HG02642 (cell line): ENCODE data around the gene ARID5A.
"Not testable (repeated sequence)": the region's sequence is repeated elsewhere in the genome, so short reads cannot be mapped to it uniquely, and the experiment has no call there.

Experiments used
- ATAC-seq: cut with Tn5 transposase; IDR thresholded peaks from one replicate; pipeline ENCODE4 v1.9.1; 2021; ENCODE audit warnings: mild to moderate bottlenecking; ENCODE audit not compliant: unreplicated experiment, poor library complexity

The ARID5A gene

DNA sequence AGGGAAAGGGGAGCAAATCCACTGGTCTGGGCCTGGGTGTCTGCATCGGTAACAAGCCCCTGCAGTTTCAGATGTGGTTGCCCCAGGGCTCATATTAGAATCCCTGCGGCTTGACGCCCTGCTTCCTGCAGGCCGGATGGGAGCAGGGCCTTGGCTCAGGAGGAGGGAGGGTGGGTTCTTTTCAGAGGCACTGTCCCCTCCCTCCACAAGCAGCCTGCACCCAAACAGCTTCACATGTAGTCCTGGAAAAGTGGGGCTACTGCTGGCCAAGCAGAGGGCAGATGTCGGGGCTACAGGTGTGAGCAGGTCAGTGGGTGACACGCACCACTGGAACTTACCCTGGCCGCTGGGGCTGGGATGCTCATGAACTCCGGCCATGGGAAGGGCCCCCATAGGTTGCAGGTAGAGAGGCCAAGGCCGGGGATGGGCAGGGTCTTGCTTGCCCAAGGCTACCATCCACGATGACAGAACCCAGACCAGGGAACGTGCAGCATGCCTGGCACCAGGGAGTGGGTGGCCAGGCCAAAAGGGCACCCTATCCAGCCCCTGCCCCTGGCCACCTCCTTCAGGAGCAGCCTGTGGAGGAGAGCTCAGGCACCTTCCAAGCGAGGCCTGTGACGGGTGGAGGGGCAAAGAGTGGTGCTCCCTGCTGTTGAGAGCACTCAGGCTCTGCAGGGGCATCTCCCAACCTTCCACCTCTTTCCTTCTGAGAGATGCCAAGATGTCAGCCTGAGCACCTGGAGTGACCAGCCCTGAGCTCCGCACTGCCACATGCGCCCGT lies 16.8 kb downstream of the ARID5A start:
- ATAC-seq: no peak

- not testable (repeated sequence) for ATAC-seq
Measured at GRCh38 chr2:96553957-96554292, 17.4 kb downstream of the ARID5A start.

GRCh38 chr2:96554293-96555145 lies 18.0 kb downstream of the ARID5A start:
- ATAC-seq: peak; percentile 65

GRCh38 chr2:96555146-96555610 lies 18.6 kb downstream of the ARID5A start:
- ATAC-seq: no peak

DNA sequence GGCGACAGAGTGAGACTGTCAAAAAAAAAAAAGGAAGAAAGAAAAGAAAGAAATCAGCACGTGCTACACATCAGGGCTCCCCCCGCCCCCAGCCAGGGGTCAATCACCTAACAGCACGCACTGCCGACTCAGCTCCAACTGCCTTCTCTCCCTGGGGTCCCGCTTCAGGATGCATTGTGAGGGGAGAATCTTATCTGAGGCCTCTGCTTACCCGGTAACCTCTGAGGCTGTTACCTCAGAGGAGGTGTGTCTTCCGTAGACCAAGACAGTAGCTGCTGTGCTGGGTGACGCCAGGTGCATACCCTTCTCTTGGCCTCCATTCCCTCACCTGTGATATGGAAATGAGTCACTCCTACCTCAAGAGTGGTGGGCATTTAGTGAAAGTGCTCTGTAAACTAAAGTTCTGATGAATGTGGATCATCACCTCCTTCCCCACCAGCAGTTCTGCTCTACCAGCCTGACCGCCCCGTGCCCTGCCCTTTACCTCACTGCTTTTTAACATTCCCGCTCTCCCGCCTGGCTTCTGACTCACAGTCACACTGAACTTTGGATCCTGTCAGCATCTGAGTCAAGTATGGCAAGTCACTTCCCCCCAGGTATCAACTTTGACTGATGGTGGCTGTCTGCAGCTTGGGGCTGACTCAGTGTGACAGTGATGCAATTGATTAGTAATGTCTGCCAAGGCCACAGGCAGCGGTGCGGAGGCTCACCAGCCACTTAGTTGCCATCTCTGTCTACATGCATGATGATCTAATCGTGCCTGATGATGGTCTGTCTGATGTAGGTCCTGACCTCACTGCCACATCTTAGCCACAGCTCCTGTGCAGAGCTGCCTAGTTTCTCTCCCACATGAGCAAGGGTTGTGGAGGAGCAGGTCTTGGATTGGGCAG lies 20.1 kb downstream of the ARID5A start:
- ATAC-seq: no peak

- ATAC-seq: not testable (repeated sequence)
Measured at GRCh38 chr2:96557421-96557820, 20.9 kb downstream of the ARID5A start.

DNA sequence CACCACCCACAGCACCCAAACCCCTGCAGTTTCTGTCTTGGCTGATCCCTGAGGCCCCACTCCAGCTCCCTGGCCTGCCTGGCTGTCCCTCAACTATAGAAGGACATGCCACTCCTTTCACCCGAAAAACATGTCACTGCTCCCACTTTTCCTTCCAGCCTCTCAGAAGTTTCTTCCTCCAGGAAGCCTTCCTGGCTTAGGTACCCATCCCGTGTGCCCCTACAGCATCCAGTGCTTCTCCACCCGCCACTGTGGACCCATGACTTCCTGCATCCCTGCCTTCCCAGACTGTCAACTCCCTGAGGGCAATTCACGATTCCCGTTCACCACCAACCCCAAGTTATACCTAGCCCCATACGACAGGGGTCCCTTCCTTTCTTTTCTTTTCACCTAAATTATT lies 21.5 kb downstream of the ARID5A start:
- no peak for ATAC-seq

- no peak for ATAC-seq
Measured at GRCh38 chr2:96558485-96558884, 21.9 kb downstream of the ARID5A start.

GRCh38 chr2:96564026-96564425 lies 27.5 kb downstream of the ARID5A start:
- ATAC-seq: no peak

GRCh38 chr2:96564563-96564962 lies 28.0 kb downstream of the ARID5A start:
- ATAC-seq: no peak

- ATAC-seq: no peak
Measured at GRCh38 chr2:96565111-96565510, 28.6 kb downstream of the ARID5A start.

DNA sequence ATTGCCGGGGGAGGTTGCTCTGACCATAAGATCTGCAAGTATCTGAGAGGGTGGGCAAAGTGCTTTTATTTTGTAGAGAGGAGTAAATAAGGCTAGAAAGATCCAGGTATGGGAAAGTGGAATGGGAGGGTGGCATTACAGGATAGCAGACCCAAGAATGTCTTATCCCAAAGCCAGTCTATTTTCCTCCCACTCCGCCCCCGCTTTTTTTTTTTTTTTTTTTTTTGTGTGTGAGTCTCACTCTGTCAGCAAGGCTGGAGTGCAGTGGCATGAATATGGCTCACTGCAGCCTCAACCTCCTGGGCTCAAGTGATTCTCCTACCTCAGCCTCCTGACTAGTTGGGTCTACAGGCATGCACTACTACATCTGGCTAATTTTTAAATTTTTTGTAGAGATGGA lies 31.5 kb downstream of the ARID5A start:
- no peak for ATAC-seq

- ATAC-seq: no peak
Measured at GRCh38 chr2:96574364-96574763, 37.8 kb downstream of the ARID5A start.

- no peak for ATAC-seq
Measured at GRCh38 chr2:96575785-96576456, 39.4 kb downstream of the ARID5A start.

- no peak for ATAC-seq
Measured at GRCh38 chr2:96577501-96577900, 40.9 kb downstream of the ARID5A start.

DNA sequence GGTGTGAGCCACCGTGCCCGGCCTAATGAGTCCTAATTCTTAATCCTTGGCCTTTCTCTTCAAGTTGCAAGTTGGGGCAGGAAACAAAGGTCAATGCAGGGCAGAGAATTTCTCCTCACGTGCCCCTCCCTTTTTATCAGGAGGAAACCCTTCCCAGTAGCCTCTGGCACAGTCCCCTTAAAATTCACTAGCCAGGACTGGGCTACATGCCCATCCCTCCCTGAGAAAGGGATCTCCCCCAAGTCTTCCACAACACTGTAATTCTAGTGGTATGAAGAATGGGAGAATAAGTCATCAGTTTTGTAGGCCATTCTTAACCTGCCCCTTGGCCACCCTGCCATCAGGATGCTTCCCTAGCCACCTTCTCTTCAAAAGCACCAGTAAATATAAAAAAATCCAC lies 42.2 kb downstream of the ARID5A start:
- ATAC-seq: no peak

DNA sequence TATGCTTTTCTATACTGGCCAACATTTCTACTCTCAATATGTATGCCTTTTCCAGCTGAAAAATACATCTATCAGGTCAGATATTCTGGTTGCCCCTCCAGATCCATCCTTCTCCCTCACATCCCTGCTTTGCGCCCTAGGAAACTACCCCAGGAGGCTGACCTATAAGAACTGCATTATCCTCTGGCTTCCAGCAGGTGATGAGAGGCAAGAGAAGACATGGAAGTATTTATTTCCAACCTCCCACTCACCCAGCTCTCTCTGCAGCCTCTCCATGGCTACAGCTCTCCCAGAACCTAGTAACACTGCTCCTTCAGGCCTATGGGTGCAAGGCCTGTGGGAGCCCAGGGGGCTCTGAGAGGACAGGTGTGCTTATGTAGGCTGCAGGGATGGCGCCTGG lies 42.9 kb downstream of the ARID5A start:
- no peak for ATAC-seq

GRCh38 chr2:96580771-96581170 lies 44.2 kb downstream of the ARID5A start:
- ATAC-seq: no peak

- no peak for ATAC-seq
Measured at GRCh38 chr2:96584017-96584416, 47.5 kb downstream of the ARID5A start.

DNA sequence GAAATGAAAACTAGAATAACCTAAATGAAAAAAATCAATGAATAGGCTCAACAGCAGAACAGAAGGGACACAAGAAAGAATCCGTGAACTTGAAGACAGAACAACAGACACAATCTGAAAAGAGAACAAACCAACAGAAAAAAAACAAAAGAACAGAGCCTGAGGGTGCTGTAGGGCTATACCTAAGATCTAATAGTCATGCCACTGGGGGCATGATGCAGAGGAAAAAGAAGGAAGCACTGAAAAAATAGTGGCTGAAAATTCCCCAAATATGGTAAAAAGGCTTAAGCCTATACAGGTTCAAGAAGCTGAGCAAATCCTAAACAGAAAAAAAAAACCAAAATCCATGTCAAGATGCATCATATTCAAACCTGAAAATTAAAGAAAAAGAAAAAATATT lies 51.3 kb downstream of the ARID5A start:
- no peak for ATAC-seq
